Activated CD4-positive, alpha-beta T cell treated with anti-CD3 and anti-CD28 coated beads for 48 hours (primary cell): ENCODE data around the gene SMURF2.
"Not testable (repeated sequence)": the region's sequence is repeated elsewhere in the genome, so short reads cannot be mapped to it uniquely, and the experiment has no call there.

Experiments used
- DNase-seq: peaks from one replicate; pipeline ENCODE4 v3.0.0-alpha.2; 2020

The SMURF2 gene

GRCh38 chr17:64591944-64592343 is 70.2 kb downstream of the SMURF2 start:
- no peak for DNase-seq

GRCh38 chr17:64585146-64585545 is 77.0 kb downstream of the SMURF2 start:
- DNase-seq = no peak

- DNase-seq = no peak
These were observed 79.1 kb downstream of the SMURF2 start for GRCh38 chr17:64583038-64583437.

- DNase-seq = peak; percentile 31
These were observed 81.5 kb downstream of the SMURF2 start for GRCh38 chr17:64580384-64581315.

GRCh38 chr17:64579917-64580316 is 82.2 kb downstream of the SMURF2 start:
- DNase-seq = no peak

GRCh38 chr17:64577025-64577424 is 85.1 kb downstream of the SMURF2 start:
- not testable (repeated sequence) for DNase-seq

- no peak for DNase-seq
These were observed 86.7 kb downstream of the SMURF2 start for GRCh38 chr17:64575431-64575830.

- no peak for DNase-seq
These were observed 87.5 kb downstream of the SMURF2 start for GRCh38 chr17:64574646-64575045.

GRCh38 chr17:64573214-64573613 is 88.9 kb downstream of the SMURF2 start:
- no peak for DNase-seq

GRCh38 chr17:64572682-64573154 is 89.4 kb downstream of the SMURF2 start:
- DNase-seq = no peak

GRCh38 chr17:64571746-64572145 is 90.4 kb downstream of the SMURF2 start:
- no peak for DNase-seq

- DNase-seq = no peak
These were observed 96.5 kb downstream of the SMURF2 start for GRCh38 chr17:64565563-64565962.

- no peak for DNase-seq
These were observed 98.0 kb downstream of the SMURF2 start for GRCh38 chr17:64564098-64564497.

GRCh38 chr17:64555281-64555680 is 106.8 kb downstream of the SMURF2 start:
- DNase-seq = no peak

- DNase-seq = no peak
These were observed 108.0 kb downstream of the SMURF2 start for GRCh38 chr17:64554028-64554637.

GRCh38 chr17:64551461-64551860 is 110.6 kb downstream of the SMURF2 start:
- no peak for DNase-seq

- no peak for DNase-seq
These were observed 114.8 kb downstream of the SMURF2 start for GRCh38 chr17:64547319-64547718.

- DNase-seq = no peak
These were observed 115.4 kb downstream of the SMURF2 start for GRCh38 chr17:64546716-64547115.

- DNase-seq = no peak
These were observed 117.4 kb downstream of the SMURF2 start for GRCh38 chr17:64544742-64545141.

GRCh38 chr17:64540118-64540776 is 121.9 kb downstream of the SMURF2 start:
- DNase-seq = no peak

GRCh38 chr17:64538508-64539130 is 123.5 kb downstream of the SMURF2 start:
- DNase-seq = no peak

GRCh38 chr17:64537488-64537887 is 124.6 kb downstream of the SMURF2 start:
- DNase-seq = no peak

GRCh38 chr17:64536913-64537312 is 125.2 kb downstream of the SMURF2 start:
- no peak for DNase-seq
